B cell (primary cell): ENCODE results near the gene ANKRD44.

Experiments
- EZH2 ChIP-seq: IDR thresholded peaks from 2 replicates; pipeline ENCODE4 v1.6.1; 2012; ENCODE audit warnings: borderline replicate concordance, low read depth, mild to moderate bottlenecking, moderate library complexity, low read length; ENCODE audit not compliant: insufficient read depth, poor library complexity, severe bottlenecking
- TF ChIP-seq, protein P1 (sequence below): fragments of 200-600 bp; IDR thresholded peaks from one replicate; pipeline ENCODE4 v1.8.0; 2022; ENCODE audit warnings: antibody characterized with exemption, mild to moderate bottlenecking

DNA sequence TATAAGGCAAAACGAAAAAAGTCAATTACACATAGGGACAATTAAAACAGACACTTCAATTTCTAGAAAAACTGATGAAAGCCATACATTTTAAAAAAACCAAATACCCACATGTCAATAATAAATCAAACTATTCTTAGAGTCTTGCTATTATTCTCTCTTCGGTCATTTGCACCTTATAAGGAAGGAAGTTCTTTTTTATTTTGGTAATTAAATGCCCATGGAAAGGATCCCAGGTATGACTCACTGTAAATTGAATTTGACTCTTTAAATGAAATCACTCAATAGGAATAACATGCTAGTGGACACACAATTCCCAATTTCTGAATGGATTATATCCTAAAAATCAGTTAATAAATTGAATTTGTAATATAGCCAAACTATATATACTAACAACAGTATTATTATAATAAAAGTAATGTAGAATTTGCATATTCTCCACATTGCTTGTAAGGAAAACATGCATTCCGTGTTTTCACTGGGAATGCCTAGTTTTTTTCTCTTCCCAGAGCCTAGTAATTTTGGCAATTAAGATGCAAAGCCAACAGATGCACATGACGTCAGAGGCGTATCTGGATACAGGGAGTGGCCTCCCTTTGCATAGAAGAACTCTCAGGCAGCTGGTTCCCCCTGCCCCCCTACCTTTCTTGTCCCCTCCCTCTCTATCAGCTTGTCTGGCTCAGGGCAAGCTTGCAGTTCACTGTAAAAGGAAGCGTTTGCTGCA, 230.6 kb downstream of the ANKRD44 start:
- TF ChIP-seq EZH2, result no peak
- TF ChIP-seq, protein P1, sequence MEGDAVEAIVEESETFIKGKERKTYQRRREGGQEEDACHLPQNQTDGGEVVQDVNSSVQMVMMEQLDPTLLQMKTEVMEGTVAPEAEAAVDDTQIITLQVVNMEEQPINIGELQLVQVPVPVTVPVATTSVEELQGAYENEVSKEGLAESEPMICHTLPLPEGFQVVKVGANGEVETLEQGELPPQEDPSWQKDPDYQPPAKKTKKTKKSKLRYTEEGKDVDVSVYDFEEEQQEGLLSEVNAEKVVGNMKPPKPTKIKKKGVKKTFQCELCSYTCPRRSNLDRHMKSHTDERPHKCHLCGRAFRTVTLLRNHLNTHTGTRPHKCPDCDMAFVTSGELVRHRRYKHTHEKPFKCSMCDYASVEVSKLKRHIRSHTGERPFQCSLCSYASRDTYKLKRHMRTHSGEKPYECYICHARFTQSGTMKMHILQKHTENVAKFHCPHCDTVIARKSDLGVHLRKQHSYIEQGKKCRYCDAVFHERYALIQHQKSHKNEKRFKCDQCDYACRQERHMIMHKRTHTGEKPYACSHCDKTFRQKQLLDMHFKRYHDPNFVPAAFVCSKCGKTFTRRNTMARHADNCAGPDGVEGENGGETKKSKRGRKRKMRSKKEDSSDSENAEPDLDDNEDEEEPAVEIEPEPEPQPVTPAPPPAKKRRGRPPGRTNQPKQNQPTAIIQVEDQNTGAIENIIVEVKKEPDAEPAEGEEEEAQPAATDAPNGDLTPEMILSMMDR, result no peak
